Measurements from ENCODE around the gene ITGA2.

ITGA2 gene

DNA sequence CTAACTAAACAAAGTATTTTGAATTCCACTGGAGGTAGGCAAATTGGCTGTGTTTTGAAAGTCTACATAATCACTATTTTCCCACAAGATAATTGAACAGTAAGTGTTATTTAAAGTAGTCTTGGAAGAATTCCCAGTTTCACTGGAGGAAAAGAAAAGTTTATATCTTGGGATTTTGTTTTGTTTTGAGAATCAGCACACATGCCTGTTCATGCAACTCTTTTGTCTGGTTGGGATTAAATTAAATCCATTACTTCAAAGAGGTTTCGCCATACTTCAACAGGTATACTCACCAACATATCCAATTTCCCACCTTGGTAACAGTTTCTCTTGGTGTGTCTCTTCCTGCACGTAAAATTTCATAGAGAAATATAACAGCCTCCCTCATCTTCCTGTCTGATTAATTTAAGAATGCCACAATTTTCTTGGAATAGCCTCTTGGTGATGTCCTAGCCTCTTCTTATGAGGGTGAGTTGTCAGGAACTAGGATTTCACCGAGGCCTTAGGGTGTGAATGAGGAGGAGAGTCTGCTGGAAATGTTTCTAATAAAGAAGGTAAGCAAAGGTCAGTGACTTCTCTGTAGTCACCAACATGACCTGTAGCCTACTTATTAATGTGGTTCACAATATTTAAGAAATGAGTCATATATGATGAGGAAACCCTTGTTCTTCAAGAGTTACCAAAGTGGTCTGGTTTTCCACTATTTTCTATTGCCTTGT, 48.1 kb downstream of the ITGA2 start:
- Histone ChIP-seq H3K4me1 (ENCODE audit: control insufficient read depth, insufficient read depth, low read length) (peaks cover 31% of the 10 kb centered on the region), H3K9me3 (ENCODE audit: control insufficient read depth, low read length) (no peaks in the 10 kb centered on the region), H3K36me3 (ENCODE audit: control insufficient read depth, insufficient read depth, low read length, severe bottlenecking) (no peaks in the 10 kb centered on the region), H3K27me3 (replicated peaks; ENCODE audit: control insufficient read depth, insufficient read depth, low read length) (no peaks in the 10 kb centered on the region), H3K4me3 (ENCODE audit: low read length) (peak overlapping the region; percentile 50), H3K9ac (ENCODE audit: low read length) (no peak overlapping the region)
- peak; percentile 69 for DNase-seq (ENCODE audit: low read depth)

DNA sequence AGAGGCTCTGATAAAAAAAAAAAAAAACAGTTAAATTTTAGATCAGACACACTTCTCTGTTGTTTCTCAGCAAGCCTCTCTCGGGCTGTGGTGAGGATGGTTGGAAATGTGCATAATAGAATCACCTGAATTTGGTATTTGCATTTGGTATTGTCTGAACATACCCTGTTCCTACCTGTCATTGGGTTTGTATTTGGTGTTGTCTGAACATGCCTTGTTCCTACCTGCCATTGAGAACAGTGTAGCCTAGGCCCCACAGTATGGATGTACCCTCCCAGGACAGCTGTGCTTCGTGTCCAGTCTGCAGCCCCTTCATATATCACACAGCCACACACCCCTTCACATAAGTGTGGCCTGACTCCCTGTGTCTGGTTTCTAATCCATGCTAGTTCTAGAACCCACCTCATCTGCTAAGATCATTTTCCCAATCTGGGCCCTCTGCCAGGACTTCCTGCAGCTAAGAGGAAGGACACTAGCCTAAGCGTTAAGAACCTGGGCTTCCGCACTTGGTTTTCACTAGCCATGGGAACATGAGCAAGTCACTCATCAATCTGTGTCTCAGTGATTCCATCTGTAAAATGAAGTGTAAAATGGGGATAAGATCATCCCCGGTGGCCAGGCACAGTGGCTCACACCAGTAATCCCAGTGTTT, 49.2 kb downstream of the ITGA2 start:
- Histone ChIP-seq H3K36me3 (ENCODE audit: control insufficient read depth, insufficient read depth, low read length, severe bottlenecking) (no peaks in the 10 kb centered on the region), H3K4me1 (ENCODE audit: control insufficient read depth, insufficient read depth, low read length) (peaks cover 26% of the 10 kb centered on the region), H3K27me3 (replicated peaks; ENCODE audit: control insufficient read depth, insufficient read depth, low read length) (no peaks in the 10 kb centered on the region), H3K4me3 (ENCODE audit: low read length) (no peak overlapping the region), H3K9me3 (ENCODE audit: control insufficient read depth, low read length) (no peaks in the 10 kb centered on the region), H3K9ac (ENCODE audit: low read length) (no peak overlapping the region)
- DNase-seq (ENCODE audit: low read depth) = no peak

DNA sequence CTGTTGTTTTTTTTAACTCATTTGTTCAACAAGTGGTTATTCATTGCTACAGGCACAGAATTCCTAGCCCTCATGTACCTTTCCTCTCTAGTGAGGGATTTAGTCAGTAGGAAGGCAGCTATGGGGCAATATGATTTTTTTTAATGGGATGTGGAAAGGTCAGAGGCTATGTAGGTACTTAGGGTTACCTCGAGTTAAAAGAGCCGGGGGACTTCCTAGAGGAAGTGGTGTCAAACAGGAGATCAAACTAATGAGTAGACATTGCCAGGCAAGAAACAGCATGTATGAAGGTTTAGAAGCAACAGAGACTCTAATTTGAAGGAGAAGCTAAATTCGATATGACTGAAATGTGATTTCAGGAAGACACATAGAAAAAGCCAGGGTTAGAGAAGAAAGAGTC, 50.7 kb downstream of the ITGA2 start:
- peaks cover 28% of the 10 kb centered on the region for H3K4me1 ChIP-seq (ENCODE audit: control insufficient read depth, insufficient read depth, low read length)
- no peaks in the 10 kb centered on the region for H3K36me3 ChIP-seq (ENCODE audit: control insufficient read depth, insufficient read depth, low read length, severe bottlenecking)
- DNase-seq (ENCODE audit: low read depth) = no peak
- no peaks in the 10 kb centered on the region for H3K27me3 ChIP-seq (replicated peaks; ENCODE audit: control insufficient read depth, insufficient read depth, low read length)
- H3K9ac ChIP-seq (ENCODE audit: low read length) = no peak overlapping the region
- H3K4me3 ChIP-seq (ENCODE audit: low read length) = no peak overlapping the region
- no peaks in the 10 kb centered on the region for H3K9me3 ChIP-seq (ENCODE audit: control insufficient read depth, low read length)

DNA sequence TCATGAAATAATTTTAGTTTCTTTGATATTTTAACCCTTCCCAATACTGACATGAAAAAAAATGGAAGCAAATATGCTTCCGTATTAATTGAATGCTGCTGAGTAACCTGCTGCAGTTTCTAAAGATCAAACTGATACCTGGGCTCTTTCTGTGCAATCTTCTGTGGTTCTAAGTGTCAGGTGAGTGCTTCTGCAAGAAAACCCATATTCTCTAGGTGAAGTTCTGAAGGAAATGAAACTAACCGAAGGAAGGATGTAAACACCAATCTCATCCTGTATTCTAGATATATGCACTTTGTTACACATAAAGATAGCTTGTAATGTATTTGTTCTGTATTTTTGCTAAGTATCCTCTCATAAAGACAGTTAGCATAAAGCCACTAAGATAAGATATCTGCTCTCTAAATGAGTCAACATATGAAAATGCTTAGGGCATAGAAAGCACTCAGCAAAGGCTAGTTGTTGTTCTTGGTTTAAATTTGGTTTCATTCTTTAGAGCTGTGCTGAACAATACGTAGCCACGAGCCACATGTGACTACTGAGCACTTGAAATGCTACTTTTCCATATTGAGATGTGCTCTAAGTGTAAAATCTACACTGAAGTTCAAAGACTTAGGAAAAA, 52.0 kb downstream of the ITGA2 start:
- Histone ChIP-seq H3K4me1 (ENCODE audit: control insufficient read depth, insufficient read depth, low read length) (peaks cover 40% of the 10 kb centered on the region), H3K9me3 (ENCODE audit: control insufficient read depth, low read length) (no peaks in the 10 kb centered on the region), H3K27me3 (replicated peaks; ENCODE audit: control insufficient read depth, insufficient read depth, low read length) (no peaks in the 10 kb centered on the region), H3K36me3 (ENCODE audit: control insufficient read depth, insufficient read depth, low read length, severe bottlenecking) (no peaks in the 10 kb centered on the region), H3K9ac (ENCODE audit: low read length) (no peak overlapping the region), H3K4me3 (ENCODE audit: low read length) (no peak overlapping the region)
- peak; percentile 68 for DNase-seq (ENCODE audit: low read depth)

DNA sequence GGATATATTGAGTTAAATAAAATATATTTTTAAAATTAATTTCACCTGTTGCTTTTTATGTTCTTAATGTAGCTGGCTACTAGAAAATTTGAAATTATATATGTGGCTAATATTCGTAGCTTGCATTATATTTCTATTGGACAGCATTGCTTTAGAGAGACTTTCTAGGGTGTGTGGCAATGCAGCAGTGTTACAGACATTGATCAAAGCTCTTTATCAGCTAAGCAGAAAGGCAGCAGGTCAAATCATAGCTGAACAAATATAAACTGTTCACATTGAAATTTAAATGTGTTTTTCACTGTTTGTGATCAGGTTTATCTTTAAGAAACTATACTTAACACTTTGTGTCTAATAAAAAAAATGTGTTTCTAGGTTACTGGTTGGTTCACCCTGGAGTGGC, 52.6 kb downstream of the ITGA2 start:
- no peaks in the 10 kb centered on the region for H3K27me3 ChIP-seq (replicated peaks; ENCODE audit: control insufficient read depth, insufficient read depth, low read length)
- H3K9ac ChIP-seq (ENCODE audit: low read length) = no peak overlapping the region
- no peaks in the 10 kb centered on the region for H3K36me3 ChIP-seq (ENCODE audit: control insufficient read depth, insufficient read depth, low read length, severe bottlenecking)
- peaks cover 39% of the 10 kb centered on the region for H3K4me1 ChIP-seq (ENCODE audit: control insufficient read depth, insufficient read depth, low read length)
- H3K9me3 ChIP-seq (ENCODE audit: control insufficient read depth, low read length) = no peaks in the 10 kb centered on the region
- no peak overlapping the region for H3K4me3 ChIP-seq (ENCODE audit: low read length)
- no peak for DNase-seq (ENCODE audit: low read depth)

DNA sequence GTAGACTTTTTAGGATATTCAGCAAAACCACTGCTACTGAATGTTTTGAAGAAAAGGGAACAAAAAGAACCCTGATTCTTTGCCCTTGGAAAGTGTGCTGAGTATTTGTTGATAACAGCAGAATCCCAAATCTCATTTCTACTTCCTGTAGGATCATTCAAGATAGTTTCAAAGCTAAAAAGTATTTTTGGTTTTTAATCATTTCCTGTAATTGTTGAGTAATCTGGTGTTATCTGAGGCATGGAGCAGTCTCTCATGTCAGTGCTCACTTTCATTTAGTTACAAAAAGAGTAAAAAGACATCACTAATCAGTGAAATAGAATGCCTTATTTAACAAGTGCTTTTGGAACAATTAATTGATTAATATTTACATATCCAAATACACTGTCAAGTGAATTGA, 56.1 kb downstream of the ITGA2 start:
- Histone ChIP-seq H3K36me3 (ENCODE audit: control insufficient read depth, insufficient read depth, low read length, severe bottlenecking) (no peaks in the 10 kb centered on the region), H3K9ac (ENCODE audit: low read length) (peak overlapping the region; percentile 27), H3K9me3 (ENCODE audit: control insufficient read depth, low read length) (no peaks in the 10 kb centered on the region), H3K4me1 (ENCODE audit: control insufficient read depth, insufficient read depth, low read length) (peaks cover 23% of the 10 kb centered on the region), H3K4me3 (ENCODE audit: low read length) (peak overlapping the region; percentile 22), H3K27me3 (replicated peaks; ENCODE audit: control insufficient read depth, insufficient read depth, low read length) (no peaks in the 10 kb centered on the region)
- DNase-seq (ENCODE audit: low read depth) = peak; percentile 20

DNA sequence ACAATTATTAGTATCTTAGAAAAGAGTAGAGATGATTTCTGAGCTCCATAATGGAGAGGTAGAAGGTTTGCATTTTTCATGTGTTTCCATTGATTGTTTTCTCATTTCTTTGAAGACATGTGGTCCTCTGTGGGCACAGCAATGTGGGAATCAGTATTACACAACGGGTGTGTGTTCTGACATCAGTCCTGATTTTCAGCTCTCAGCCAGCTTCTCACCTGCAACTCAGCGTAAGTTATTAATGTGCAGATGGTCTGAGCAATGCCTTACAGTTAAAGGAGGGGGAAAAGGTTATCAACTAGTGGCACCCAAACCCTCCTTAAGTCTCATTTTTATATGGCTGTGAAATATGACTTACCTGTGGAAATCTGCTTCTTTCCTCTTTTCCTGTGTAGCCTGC, 59.1 kb downstream of the ITGA2 start:
- no peak overlapping the region for H3K4me3 ChIP-seq (ENCODE audit: low read length)
- no peaks in the 10 kb centered on the region for H3K9me3 ChIP-seq (ENCODE audit: control insufficient read depth, low read length)
- no peak for DNase-seq (ENCODE audit: low read depth)
- peaks cover 23% of the 10 kb centered on the region for H3K4me1 ChIP-seq (ENCODE audit: control insufficient read depth, insufficient read depth, low read length)
- H3K27me3 ChIP-seq (replicated peaks; ENCODE audit: control insufficient read depth, insufficient read depth, low read length) = no peaks in the 10 kb centered on the region
- H3K9ac ChIP-seq (ENCODE audit: low read length) = no peak overlapping the region
- peaks cover 5% of the 10 kb centered on the region for H3K36me3 ChIP-seq (ENCODE audit: control insufficient read depth, insufficient read depth, low read length, severe bottlenecking)

DNA sequence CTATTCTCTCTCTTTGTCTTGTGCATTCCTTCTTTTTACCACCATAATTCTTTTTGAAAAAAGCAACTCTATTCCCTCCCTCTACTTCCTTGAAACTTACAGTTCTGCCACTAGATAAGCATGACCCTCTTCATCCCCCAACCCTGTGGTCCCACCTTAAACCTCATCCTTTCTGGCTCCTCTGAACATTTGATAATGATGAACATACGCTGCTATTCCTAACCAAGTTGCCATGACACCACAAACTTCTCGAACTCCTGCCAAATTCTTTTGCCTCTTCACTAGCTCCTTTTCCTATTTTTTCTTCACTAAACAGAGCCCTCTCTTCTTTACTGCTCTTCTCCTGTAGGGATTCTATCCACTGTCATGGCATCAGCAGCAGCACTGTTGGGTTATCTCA, 63.3 kb downstream of the ITGA2 start:
- Histone ChIP-seq H3K4me1 (ENCODE audit: control insufficient read depth, insufficient read depth, low read length) (no peaks in the 10 kb centered on the region), H3K9ac (ENCODE audit: low read length) (no peak overlapping the region), H3K4me3 (ENCODE audit: low read length) (no peak overlapping the region), H3K36me3 (ENCODE audit: control insufficient read depth, insufficient read depth, low read length, severe bottlenecking) (peaks cover 5% of the 10 kb centered on the region), H3K27me3 (replicated peaks; ENCODE audit: control insufficient read depth, insufficient read depth, low read length) (no peaks in the 10 kb centered on the region), H3K9me3 (ENCODE audit: control insufficient read depth, low read length) (no peaks in the 10 kb centered on the region)
- DNase-seq (ENCODE audit: low read depth) = no peak

DNA sequence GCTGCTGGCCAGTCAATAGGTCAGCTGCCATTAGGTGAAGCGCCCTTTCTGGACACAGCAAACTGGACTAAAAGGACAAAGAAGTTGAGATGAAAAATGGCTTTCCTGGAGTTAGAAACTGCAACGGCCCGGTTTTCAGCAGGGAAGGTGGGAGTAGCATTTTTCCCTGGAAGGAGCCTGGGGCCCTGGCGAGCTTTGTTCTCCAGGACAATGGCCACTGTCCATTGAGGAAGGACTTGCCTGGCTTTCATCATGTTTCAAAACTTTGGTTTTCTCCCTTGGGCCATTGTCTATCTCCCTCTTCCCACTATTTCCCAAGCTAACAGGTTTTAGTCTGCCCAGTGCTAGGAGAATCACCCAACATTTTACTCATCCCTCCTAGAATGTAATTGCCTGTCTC, 64.2 kb downstream of the ITGA2 start:
- no peaks in the 10 kb centered on the region for H3K27me3 ChIP-seq (replicated peaks; ENCODE audit: control insufficient read depth, insufficient read depth, low read length)
- H3K9ac ChIP-seq (ENCODE audit: low read length) = no peak overlapping the region
- no peaks in the 10 kb centered on the region for H3K9me3 ChIP-seq (ENCODE audit: control insufficient read depth, low read length)
- peaks cover 5% of the 10 kb centered on the region for H3K36me3 ChIP-seq (ENCODE audit: control insufficient read depth, insufficient read depth, low read length, severe bottlenecking)
- H3K4me1 ChIP-seq (ENCODE audit: control insufficient read depth, insufficient read depth, low read length) = no peaks in the 10 kb centered on the region
- no peak for DNase-seq (ENCODE audit: low read depth)
- no peak overlapping the region for H3K4me3 ChIP-seq (ENCODE audit: low read length)

DNA sequence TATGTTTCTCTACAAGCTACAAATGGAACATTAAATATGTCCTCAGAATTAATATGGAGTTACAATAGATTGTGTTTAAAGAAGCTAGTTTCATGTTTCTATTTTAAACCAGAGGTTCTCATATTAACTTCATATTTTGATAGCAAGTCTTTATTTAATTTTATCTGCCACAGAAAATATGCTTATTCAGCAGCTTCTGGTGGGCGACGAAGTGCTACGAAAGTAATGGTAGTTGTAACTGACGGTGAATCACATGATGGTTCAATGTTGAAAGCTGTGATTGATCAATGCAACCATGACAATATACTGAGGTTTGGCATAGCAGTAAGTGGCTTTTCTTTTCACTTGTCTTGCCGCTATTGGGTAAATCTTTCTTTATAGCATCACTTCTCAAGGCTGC, 66.2 kb downstream of the ITGA2 start:
- DNase-seq (ENCODE audit: low read depth) = no peak
- Histone ChIP-seq H3K36me3 (ENCODE audit: control insufficient read depth, insufficient read depth, low read length, severe bottlenecking) (peaks cover 8% of the 10 kb centered on the region), H3K4me3 (ENCODE audit: low read length) (no peak overlapping the region), H3K4me1 (ENCODE audit: control insufficient read depth, insufficient read depth, low read length) (no peaks in the 10 kb centered on the region), H3K9me3 (ENCODE audit: control insufficient read depth, low read length) (no peaks in the 10 kb centered on the region), H3K9ac (ENCODE audit: low read length) (no peak overlapping the region), H3K27me3 (replicated peaks; ENCODE audit: control insufficient read depth, insufficient read depth, low read length) (no peaks in the 10 kb centered on the region)

DNA sequence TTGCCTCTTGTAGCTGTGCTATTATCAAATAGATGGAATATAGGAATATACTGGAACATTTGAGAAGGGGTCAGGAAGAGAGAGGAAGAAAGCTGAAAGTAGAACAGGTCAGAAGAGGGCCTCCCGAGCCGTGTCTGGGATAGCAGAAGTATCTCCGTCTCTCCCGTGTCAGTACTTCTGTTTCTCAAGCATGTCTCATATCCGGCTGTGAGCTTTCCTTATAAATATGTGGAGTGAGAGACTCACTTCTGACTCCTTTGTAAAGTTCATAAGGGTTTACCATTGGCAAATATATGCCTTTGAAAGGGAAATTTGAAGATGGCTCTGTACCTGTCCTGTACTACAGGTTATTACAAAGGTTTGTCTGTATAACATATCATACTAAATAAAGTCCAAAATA, 70.1 kb downstream of the ITGA2 start:
- H3K4me1 ChIP-seq (ENCODE audit: control insufficient read depth, insufficient read depth, low read length) = peaks cover 13% of the 10 kb centered on the region
- peaks cover 3% of the 10 kb centered on the region for H3K36me3 ChIP-seq (ENCODE audit: control insufficient read depth, insufficient read depth, low read length, severe bottlenecking)
- H3K9me3 ChIP-seq (ENCODE audit: control insufficient read depth, low read length) = no peaks in the 10 kb centered on the region
- DNase-seq (ENCODE audit: low read depth) = no peak
- H3K27me3 ChIP-seq (replicated peaks; ENCODE audit: control insufficient read depth, insufficient read depth, low read length) = no peaks in the 10 kb centered on the region
- H3K4me3 ChIP-seq (ENCODE audit: low read length) = no peak overlapping the region
- no peak overlapping the region for H3K9ac ChIP-seq (ENCODE audit: low read length)
